ENCODE measurements around the gene SLC19A1.

Gene SLC19A1

GRCh38 chr21:45461806-45462341 is 80.4 kb downstream of the SLC19A1 start:
- TF ChIP-seq CTCF (conservative IDR thresholded peaks at IDR 0.05; ENCODE audit: low read depth, low read length), result no peak
- no peak for DNase-seq (ENCODE audit: low read depth)
- no peak overlapping the region for H3K4me3 ChIP-seq (ENCODE audit: low read depth, low read length)

- no peak overlapping the region for H3K4me3 ChIP-seq (ENCODE audit: low read depth, low read length)
- no peak for TF ChIP-seq CTCF (conservative IDR thresholded peaks at IDR 0.05; ENCODE audit: low read depth, low read length)
- no peak for DNase-seq (ENCODE audit: low read depth)
Observed at GRCh38 chr21:45461369-45461750, 80.9 kb downstream of the SLC19A1 start.

DNA sequence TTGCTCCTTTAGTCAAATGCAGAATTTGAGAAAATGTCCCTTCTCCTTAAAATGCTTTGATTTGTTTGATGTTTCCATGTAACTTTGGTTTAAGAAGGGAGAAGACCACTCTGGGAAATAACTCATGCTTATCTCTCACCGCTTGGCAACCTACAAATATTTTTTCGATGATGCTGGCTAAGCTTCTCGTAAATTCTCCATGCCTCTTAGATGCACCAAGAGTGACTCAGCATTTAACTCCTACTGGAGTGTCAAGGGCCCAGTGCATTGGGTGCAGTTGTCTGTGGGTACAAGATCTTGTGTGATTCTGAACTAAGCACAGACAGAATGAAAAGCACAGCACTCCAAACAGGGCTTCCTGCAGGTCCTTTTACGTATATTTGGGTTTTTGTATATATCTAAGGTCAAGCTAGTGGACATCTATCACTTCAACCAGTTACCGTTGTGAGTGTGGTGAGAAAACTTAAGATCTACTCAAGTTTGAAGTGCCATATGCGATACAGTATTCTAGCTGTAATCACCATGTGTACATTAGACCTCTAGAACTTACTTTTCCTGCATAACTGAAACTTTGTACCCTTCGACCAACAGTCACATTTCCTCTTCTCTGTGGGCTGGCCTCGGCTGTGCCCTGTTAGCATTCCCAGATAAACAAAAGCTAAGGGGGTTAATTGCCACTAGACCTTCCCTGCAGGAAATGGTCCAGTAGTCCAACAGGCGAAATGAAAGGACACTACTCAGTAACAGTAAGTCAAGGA is 81.5 kb downstream of the SLC19A1 start:
- no peak for TF ChIP-seq CTCF (conservative IDR thresholded peaks at IDR 0.05; ENCODE audit: low read depth, low read length)
- H3K4me3 ChIP-seq (ENCODE audit: low read depth, low read length), result no peak overlapping the region
- DNase-seq (ENCODE audit: low read depth), result peak; percentile 92

GRCh38 chr21:45460011-45460565 is 82.2 kb downstream of the SLC19A1 start:
- no peak overlapping the region for H3K4me3 ChIP-seq (ENCODE audit: low read depth, low read length)
- no peak for TF ChIP-seq CTCF (conservative IDR thresholded peaks at IDR 0.05; ENCODE audit: low read depth, low read length)
- DNase-seq (ENCODE audit: low read depth), result no peak

GRCh38 chr21:45459171-45460010 is 82.8 kb downstream of the SLC19A1 start:
- TF ChIP-seq CTCF (conservative IDR thresholded peaks at IDR 0.05; ENCODE audit: low read depth, low read length), result no peak
- no peak for DNase-seq (ENCODE audit: low read depth)
- H3K4me3 ChIP-seq (ENCODE audit: low read depth, low read length), result no peak overlapping the region

- no peak for DNase-seq (ENCODE audit: low read depth)
- no peak overlapping the region for H3K4me3 ChIP-seq (ENCODE audit: low read depth, low read length)
- no peak for TF ChIP-seq CTCF (conservative IDR thresholded peaks at IDR 0.05; ENCODE audit: low read depth, low read length)
Observed at GRCh38 chr21:45458281-45459170, 83.7 kb downstream of the SLC19A1 start.

Data from choroid plexus epithelial cell (primary cell).